HUES6 (cell line): ENCODE results near the gene ARHGAP23.

Experiments used
- H3K27ac ChIP-seq: 2 replicates; pipeline ENCODE4 v1.7.0; 2013; ENCODE audit warnings: low read depth, mild to moderate bottlenecking, low read length, inconsistent platforms
- H3K27me3 ChIP-seq: 2 replicates; pipeline ENCODE4 v1.6.1; 2013; ENCODE audit warnings: low read length; ENCODE audit not compliant: control insufficient read depth, insufficient read depth
- H3K36me3 ChIP-seq: 2 replicates; pipeline ENCODE4 v1.6.1; 2013; ENCODE audit warnings: low read length; ENCODE audit not compliant: control insufficient read depth, insufficient read depth
- H3K4me1 ChIP-seq: 2 replicates; pipeline ENCODE4 v1.6.1; 2013; ENCODE audit warnings: low read length; ENCODE audit not compliant: control insufficient read depth, insufficient read depth
- H3K4me3 ChIP-seq: 2 replicates; pipeline ENCODE4 v1.5.1; 2013; ENCODE audit warnings: low read depth, low read length
- H3K9ac ChIP-seq: one replicate; pipeline ENCODE4 v1.6.1; 2013; ENCODE audit warnings: mild to moderate bottlenecking, low read length
- H3K9me3 ChIP-seq: 2 replicates; pipeline ENCODE4 v1.6.1; 2013; ENCODE audit warnings: low read depth, low read length; ENCODE audit not compliant: control insufficient read depth, insufficient read depth

ARHGAP23 gene

GRCh38 chr17:38428112-38428642 is at the start of gene ARHGAP23:
Gene ARHGAP23 (plus strand): TSS chr17:38428464. CDS start chr17:38428486, 22 bp downstream.
- Histone ChIP-seq H3K36me3 (no peaks in the 10 kb centered on the region), H3K9ac (peak within 1 kb of the TSS; percentile 66), H3K4me1 (peaks cover 52% of the 10 kb centered on the region), H3K4me3 (peak within 1 kb of the TSS; percentile 80), H3K9me3 (no peaks in the 10 kb centered on the region), H3K27me3 (no peaks in the 10 kb centered on the region), H3K27ac (no peak within 1 kb of the TSS; the same call in 1 of the 2 replicates)

DNA sequence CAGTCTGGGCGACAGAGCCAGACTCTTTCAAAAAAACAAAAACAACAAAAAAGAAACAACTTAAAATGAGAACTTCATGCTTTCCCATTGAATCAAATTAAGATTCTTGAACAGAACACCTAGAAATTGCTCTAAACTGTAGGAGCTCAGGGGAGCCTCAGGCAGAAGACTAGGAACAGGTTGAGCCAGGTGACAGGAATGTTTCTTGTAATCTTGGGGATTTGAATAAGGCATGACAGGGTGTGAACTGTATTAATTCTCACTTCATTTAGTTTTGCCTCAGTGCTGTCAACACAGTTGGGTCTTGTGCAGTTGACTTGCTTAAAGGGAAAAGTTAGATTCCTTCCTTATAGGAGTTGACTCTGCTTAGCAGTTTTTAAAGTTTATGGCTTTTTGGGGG is 48.8 kb upstream of the ARHGAP23 start:
- no peak overlapping the region for H3K9ac ChIP-seq
- no peaks in the 10 kb centered on the region for H3K4me1 ChIP-seq
- H3K36me3 ChIP-seq = peaks cover 57% of the 10 kb centered on the region
- H3K4me3 ChIP-seq = no peak overlapping the region
- H3K27ac ChIP-seq = no peak overlapping the region
- no peaks in the 10 kb centered on the region for H3K27me3 ChIP-seq
- H3K9me3 ChIP-seq = no peaks in the 10 kb centered on the region

GRCh38 chr17:38395090-38395489 is 33.2 kb upstream of the ARHGAP23 start:
- no peaks in the 10 kb centered on the region for H3K4me1 ChIP-seq
- no peaks in the 10 kb centered on the region for H3K9me3 ChIP-seq
- H3K27ac ChIP-seq = no peak overlapping the region
- no peak overlapping the region for H3K4me3 ChIP-seq
- H3K9ac ChIP-seq = no peak overlapping the region
- H3K36me3 ChIP-seq = peaks cover 37% of the 10 kb centered on the region
- no peaks in the 10 kb centered on the region for H3K27me3 ChIP-seq

- Histone ChIP-seq H3K27ac (no peak overlapping the region), H3K9me3 (no peaks in the 10 kb centered on the region), H3K36me3 (peaks cover 57% of the 10 kb centered on the region)
These were observed 31.0 kb upstream of the ARHGAP23 start for GRCh38 chr17:38397227-38397626.

GRCh38 chr17:38400286-38400685 is 28.0 kb upstream of the ARHGAP23 start:
- Histone ChIP-seq H3K9ac (no peak overlapping the region), H3K36me3 (peaks cover 53% of the 10 kb centered on the region), H3K9me3 (no peaks in the 10 kb centered on the region), H3K4me3 (no peak overlapping the region), H3K4me1 (peaks cover 22% of the 10 kb centered on the region), H3K27ac (no peak overlapping the region), H3K27me3 (no peaks in the 10 kb centered on the region)

More at GRCh38 chr17:38397227-38397626, 31.0 kb upstream of the ARHGAP23 start:
- Histone ChIP-seq H3K4me3 (no peak overlapping the region), H3K4me1 (no peaks in the 10 kb centered on the region), H3K9ac (no peak overlapping the region), H3K27me3 (no peaks in the 10 kb centered on the region)

DNA sequence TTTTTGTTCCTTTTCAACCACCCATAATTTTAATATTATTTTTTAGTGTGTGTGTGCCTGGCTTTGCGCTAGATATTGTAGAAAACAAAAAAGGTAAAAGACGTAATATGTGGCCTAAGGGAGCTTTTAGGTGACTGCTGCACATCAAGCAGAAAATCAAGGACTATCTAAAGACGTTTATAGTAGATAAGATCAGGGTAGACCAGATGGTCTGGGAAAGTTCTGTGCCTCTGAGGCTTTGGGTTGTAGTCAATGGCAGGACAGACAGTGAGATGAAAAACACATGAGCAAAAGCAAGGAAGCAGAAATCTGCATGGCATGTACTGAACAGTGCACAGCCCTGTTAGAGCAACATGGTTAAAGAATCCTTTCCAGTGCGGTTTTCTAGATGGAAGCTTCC is 26.8 kb upstream of the ARHGAP23 start:
- H3K27ac ChIP-seq = no peak overlapping the region
- H3K36me3 ChIP-seq = peaks cover 41% of the 10 kb centered on the region
- no peak overlapping the region for H3K9ac ChIP-seq
- peaks cover 22% of the 10 kb centered on the region for H3K4me1 ChIP-seq
- no peak overlapping the region for H3K4me3 ChIP-seq
- H3K9me3 ChIP-seq = no peaks in the 10 kb centered on the region
- no peaks in the 10 kb centered on the region for H3K27me3 ChIP-seq

DNA sequence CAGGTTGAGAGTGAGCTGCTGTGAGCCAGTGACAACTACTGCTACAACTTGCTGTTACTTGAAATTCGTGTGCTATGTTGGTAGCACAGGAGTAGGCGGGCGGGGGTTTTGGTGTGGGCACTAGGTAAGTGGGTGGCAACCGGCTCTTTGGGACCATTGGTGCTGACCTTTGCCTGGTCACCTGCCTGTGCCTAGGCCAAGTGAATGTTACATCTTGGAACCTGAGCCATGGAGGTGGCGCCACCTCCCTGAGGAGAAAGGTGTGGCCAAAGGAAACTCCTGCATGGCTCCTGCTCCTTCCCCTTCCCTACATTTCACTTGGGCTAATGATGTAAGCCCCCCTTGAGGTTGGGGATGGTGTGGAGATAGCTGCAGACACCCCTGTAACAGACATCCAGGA is 25.4 kb upstream of the ARHGAP23 start:
- H3K36me3 ChIP-seq = peaks cover 27% of the 10 kb centered on the region
- H3K27me3 ChIP-seq = no peaks in the 10 kb centered on the region
- H3K4me1 ChIP-seq = peaks cover 22% of the 10 kb centered on the region
- no peak overlapping the region for H3K4me3 ChIP-seq
- no peaks in the 10 kb centered on the region for H3K9me3 ChIP-seq
- H3K27ac ChIP-seq = no peak overlapping the region
- H3K9ac ChIP-seq = no peak overlapping the region

DNA sequence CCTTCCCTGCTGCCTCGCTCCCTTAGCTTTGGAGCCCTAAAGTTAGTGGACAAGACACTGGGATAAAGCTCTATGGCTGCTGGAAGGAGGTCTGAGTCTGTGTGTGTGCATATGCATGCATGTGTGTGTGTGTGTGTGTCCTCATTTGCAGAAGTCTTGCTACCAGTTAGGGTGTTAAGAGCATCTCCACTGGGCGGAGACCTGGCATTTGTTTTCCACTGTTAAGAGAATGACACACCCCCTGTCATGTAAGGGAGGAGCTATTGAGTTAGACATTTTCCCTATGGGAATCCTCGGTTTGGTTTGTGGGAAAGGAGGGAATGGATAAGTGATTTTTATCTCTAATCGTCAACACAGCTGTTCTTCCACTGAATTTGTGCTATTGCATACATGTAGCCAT is 24.8 kb upstream of the ARHGAP23 start:
- H3K4me1 ChIP-seq = peaks cover 22% of the 10 kb centered on the region
- H3K9me3 ChIP-seq = no peaks in the 10 kb centered on the region
- no peak overlapping the region for H3K9ac ChIP-seq
- no peaks in the 10 kb centered on the region for H3K27me3 ChIP-seq
- no peak overlapping the region for H3K4me3 ChIP-seq
- peaks cover 27% of the 10 kb centered on the region for H3K36me3 ChIP-seq
- no peak overlapping the region for H3K27ac ChIP-seq

DNA sequence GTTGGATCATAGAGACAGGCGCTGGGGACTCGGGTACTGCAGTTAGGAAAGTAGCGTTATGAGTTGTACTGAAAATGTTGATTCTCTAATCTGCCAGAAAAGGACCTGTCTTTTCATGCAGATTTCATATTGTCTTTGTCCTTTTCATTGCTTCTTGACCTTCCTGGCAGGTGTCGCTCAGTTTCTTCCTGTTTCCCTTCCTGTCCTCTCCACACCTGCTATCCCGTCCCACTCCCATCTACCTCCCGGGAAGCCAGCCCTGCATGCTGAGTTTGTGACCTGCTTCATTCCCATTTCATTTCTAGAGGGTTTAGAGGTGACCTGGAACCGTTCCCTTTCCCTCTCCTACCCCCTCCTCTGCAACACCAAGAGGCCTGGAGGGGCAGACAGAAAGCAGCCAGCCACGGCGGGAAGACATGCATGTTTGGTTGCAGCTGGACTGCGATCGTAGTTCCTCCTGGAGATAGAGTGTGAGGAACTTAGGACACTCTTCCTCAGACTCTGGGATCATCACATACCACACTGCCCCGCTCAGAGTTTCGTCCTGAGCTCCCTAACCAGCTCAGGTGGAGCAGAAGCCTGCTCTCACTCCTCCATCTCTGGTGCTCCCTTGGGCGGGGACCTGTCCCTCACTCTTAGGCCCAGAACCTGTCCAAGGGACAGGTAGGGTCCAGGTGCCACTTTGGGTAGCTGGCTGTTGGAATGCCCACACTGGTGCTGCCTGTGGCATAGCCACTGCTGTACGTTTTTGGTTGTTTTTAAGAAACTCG is 23.9 kb upstream of the ARHGAP23 start:
- Histone ChIP-seq H3K9ac (no peak overlapping the region), H3K27ac (no peak overlapping the region)

GRCh38 chr17:38405654-38406053 is 22.6 kb upstream of the ARHGAP23 start:
- Histone ChIP-seq H3K4me1 (peaks cover 22% of the 10 kb centered on the region), H3K4me3 (no peak overlapping the region), H3K9ac (no peak overlapping the region), H3K27me3 (no peaks in the 10 kb centered on the region), H3K27ac (no peak overlapping the region), H3K9me3 (no peaks in the 10 kb centered on the region), H3K36me3 (peaks cover 14% of the 10 kb centered on the region)

More for the DNA sequence above, 23.9 kb upstream of the ARHGAP23 start:
- no peaks in the 10 kb centered on the region for H3K9me3 ChIP-seq
- peaks cover 27% of the 10 kb centered on the region for H3K36me3 ChIP-seq
- no peak overlapping the region for H3K4me3 ChIP-seq
- no peaks in the 10 kb centered on the region for H3K27me3 ChIP-seq
- peaks cover 22% of the 10 kb centered on the region for H3K4me1 ChIP-seq

GRCh38 chr17:38410201-38410600 is 18.1 kb upstream of the ARHGAP23 start:
- Histone ChIP-seq H3K4me1 (peaks cover 4% of the 10 kb centered on the region), H3K36me3 (no peaks in the 10 kb centered on the region), H3K9me3 (no peaks in the 10 kb centered on the region), H3K9ac (no peak overlapping the region), H3K4me3 (no peak overlapping the region), H3K27me3 (no peaks in the 10 kb centered on the region), H3K27ac (no peak overlapping the region)
